NCI-H2196 treated with DMSO at 0.1 percent for 48 hours (cell line): ENCODE data around the gene FYB2.
A peak's percentile ranks its signal among the peaks of the same experiment; 100 is the strongest.

Experiments used
- DNase-seq: peaks from one replicate; lab custom pipeline; 2025; ENCODE audit not compliant: unreplicated experiment; lab: John Stamatoyannopoulos, UW

Gene FYB2

GRCh38 chr1:56834137-56834900 is 15.1 kb upstream of the FYB2 start:
- DNase-seq: no peak

GRCh38 chr1:56833088-56833487 is 13.9 kb upstream of the FYB2 start:
- no peak for DNase-seq

- peak; percentile 61 for DNase-seq
These were observed 12.9 kb upstream of the FYB2 start for GRCh38 chr1:56831871-56832693.

- no peak for DNase-seq
These were observed 10.8 kb upstream of the FYB2 start for GRCh38 chr1:56830052-56830451.

DNA sequence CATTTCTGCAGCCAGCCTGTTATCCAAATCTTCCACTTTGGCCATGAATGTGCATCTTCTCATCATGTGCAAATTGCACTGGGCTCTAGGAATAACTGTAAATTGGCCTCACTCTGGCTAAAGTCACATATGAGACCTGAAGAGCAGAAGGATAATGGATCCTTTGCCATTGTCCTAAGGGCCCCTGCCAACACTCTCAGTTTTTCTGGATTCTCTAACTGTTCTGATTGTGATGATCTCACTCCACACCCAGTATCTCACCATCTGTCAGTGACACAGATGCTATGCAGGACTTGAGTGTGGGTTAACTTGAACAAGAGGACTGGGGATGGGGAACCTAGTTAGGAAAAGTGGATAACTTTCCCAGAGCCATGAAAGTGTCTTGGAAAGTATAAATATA is 8.5 kb upstream of the FYB2 start:
- DNase-seq: no peak

- no peak for DNase-seq
These were observed 6.2 kb upstream of the FYB2 start for GRCh38 chr1:56825436-56825835.

GRCh38 chr1:56824938-56825337 is 5.7 kb upstream of the FYB2 start:
- peak; percentile 75 for DNase-seq

- DNase-seq: no peak
These were observed 5.1 kb upstream of the FYB2 start for GRCh38 chr1:56824271-56824670.

DNA sequence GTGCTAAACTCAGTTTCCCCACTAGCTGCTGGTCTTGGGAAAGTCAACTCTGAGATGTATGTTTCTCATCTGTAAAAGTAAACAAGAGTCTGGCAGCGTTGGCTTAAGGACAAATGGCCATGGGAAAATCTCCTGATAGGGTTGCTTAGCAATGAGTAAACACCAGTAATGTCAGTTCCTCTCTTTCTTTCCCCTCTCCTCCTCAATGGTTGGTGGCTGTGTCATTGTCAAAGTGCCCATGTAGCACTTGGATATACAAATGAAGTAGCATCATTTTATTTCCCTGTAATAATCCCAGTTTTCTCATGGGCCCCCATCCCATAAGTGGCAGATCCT is 2.2 kb upstream of the FYB2 start:
- DNase-seq: no peak

- peak; percentile 31 for DNase-seq
These were observed 1.7 kb upstream of the FYB2 start for GRCh38 chr1:56820755-56821461.

DNA sequence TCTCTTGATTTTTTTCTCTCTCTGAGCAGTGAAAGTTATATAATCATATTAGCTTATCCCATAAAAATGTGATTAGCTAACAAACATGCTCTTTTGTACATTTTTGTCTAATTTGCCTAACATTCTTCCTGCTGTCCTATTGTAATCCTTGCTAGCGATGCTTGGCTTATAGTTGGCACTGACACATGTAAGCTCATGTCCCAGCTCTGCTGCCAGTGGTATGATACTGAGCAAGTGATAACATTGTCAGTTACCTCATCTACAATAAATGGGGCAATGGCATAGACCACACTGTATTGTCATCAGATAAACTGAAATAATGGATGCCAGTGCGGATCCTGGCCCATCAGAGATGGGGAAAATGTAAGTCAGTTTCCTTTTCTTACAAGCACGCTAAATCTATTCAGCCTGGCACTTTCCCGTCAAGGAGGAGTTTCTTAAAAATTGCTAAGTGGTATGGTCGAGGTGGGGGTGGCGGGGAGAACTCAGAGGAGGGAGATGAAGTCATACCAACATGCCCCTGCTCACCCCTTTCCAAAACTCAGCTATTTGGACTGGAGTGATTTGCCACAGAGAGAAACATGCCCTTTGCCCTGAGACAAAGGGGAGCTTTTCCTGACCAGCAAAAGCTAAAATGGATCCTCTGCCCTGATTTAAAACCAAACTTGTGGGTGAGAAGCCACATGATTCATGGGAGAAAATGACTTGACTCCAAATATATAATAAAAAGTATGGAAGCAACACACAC is 1.3 kb downstream of the FYB2 start:
- DNase-seq: no peak

DNA sequence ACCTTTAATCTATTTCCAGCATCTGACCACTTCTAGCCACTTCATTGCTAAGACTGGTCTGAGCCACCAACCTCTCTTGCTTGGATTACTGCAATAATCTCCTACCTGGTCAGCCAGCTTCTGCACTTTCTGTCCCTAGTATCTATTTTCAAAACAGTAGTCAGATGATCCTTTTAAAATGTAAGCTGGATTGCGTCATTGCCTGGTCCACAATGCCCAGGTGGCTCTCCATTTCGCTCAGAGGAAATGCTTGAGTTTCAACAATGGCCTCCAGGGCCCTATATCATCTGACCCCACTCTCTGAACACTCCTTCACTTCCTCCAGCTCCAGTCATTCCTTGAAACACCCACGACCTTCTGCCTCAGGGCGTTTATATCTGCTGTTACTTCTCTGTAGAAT is 2.3 kb downstream of the FYB2 start:
- DNase-seq: peak; percentile 55

GRCh38 chr1:56816264-56816663 is 2.9 kb downstream of the FYB2 start:
- DNase-seq: no peak

- no peak for DNase-seq
These were observed 5.0 kb downstream of the FYB2 start for GRCh38 chr1:56814205-56814604.

GRCh38 chr1:56811331-56811730 is 7.9 kb downstream of the FYB2 start:
- DNase-seq: no peak

GRCh38 chr1:56808410-56808809 is 10.8 kb downstream of the FYB2 start:
- no peak for DNase-seq

DNA sequence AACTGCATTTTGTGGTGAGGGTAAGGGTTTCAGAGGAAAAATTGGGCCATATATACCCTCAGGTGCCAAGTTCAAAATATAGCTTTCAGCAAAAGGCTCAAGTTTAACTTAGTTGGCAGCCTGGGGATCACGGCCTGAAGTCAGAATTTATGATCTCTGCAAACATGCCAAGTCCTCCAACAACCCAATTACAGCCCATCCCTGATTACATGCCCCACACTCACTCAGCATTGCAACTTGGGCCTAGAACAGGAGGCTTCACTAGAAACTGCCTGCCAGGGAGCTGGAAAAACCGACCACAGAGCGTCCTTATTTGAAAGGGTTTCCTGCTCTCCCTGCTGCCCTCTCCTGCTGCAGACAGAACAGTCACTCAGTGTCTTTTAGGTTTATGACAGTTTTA is 12.4 kb downstream of the FYB2 start:
- DNase-seq: no peak

DNA sequence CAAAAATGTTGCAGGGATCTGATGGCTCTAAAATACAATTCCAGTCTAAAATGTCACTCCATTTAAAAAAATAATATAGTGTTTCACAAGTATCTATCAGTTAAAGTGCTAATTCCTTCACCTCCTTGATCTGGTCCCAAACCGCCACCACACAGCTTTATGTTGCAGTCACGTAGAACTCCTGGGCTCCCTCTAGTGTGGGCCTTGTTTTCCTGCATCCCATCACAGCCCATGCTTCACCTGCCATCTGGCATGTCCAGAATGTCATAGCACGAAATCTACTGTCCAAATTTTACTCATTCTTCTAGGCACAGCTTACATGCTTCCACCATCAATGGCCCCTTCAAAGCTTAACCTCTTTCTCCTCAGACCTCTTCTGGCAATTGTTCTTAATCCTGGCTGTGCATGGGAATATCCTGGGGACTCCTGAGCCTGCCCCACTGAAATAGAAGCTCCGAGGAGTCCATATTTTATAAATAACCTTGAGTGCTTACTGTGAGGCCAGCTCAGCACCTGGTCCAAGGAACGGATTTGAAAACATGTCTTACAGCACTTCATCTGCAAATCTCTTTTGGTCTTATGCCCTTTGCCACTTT is 15.5 kb downstream of the FYB2 start:
- no peak for DNase-seq

GRCh38 chr1:56799605-56800400 is 19.4 kb downstream of the FYB2 start:
- DNase-seq: no peak

- no peak for DNase-seq
These were observed 21.1 kb downstream of the FYB2 start for GRCh38 chr1:56798053-56798471.
